Astrocyte (in vitro differentiated cells and primary cell): ENCODE results near the gene CPEB4. TPM values are rescaled to one million over a fixed set of nuclear protein-coding genes. Genes with fewer than 3 reads are reported as not detected.

Experiments used
- DNase-seq: peaks from one replicate; pipeline ENCODE4 v3.0.0-alpha.2; 2010; ENCODE audit warnings: low read depth
- FAIRE-seq: peaks from 2 replicates; lab custom pipeline; 2011; peaks lifted over from hg19 to GRCh38; lab: Jason Lieb, UNC
- H2AFZ ChIP-seq: 2 replicates; pipeline ENCODE4 v1.6.0; 2012; ENCODE audit warnings: low read depth, low read length, inconsistent platforms
- H3K27ac ChIP-seq: 2 replicates; pipeline ENCODE4 v1.5.1; 2011; ENCODE audit warnings: low read depth, low read length, inconsistent platforms
- H3K27me3 ChIP-seq: 2 replicates; pipeline ENCODE4 v1.6.0; 2011; ENCODE audit warnings: low read length, inconsistent platforms; ENCODE audit not compliant: insufficient read depth
- H3K36me3 ChIP-seq: 2 replicates; pipeline ENCODE4 v1.5.1; 2011; ENCODE audit warnings: low read length, inconsistent platforms; ENCODE audit not compliant: insufficient read depth
- H3K4me1 ChIP-seq: 2 replicates; pipeline ENCODE4 v1.5.1; 2011; ENCODE audit warnings: low read length, inconsistent platforms; ENCODE audit not compliant: insufficient read depth
- H3K4me2 ChIP-seq: 2 replicates; pipeline ENCODE4 v1.6.0; 2012; ENCODE audit warnings: low read length, inconsistent platforms
- H3K4me3 ChIP-seq: 2 replicates; pipeline ENCODE4 v1.5.1; 2011; ENCODE audit warnings: low read depth, mild to moderate bottlenecking, low read length, inconsistent platforms; ENCODE audit not compliant: insufficient read depth
- H3K79me2 ChIP-seq: 2 replicates; pipeline ENCODE4 v1.6.0; 2012; ENCODE audit warnings: mild to moderate bottlenecking, low read length, inconsistent platforms; ENCODE audit not compliant: insufficient read depth
- H3K9ac ChIP-seq: 2 replicates; pipeline ENCODE4 v1.6.0; 2012; ENCODE audit warnings: mild to moderate bottlenecking, low read length, inconsistent platforms
- H3K9me3 ChIP-seq: 2 replicates; pipeline ENCODE4 v1.5.1; 2012; ENCODE audit warnings: low read depth, mild to moderate bottlenecking, low read length, inconsistent platforms; ENCODE audit not compliant: insufficient read depth
- H4K20me1 ChIP-seq: 2 replicates; pipeline ENCODE4 v1.6.0; 2012; ENCODE audit warnings: low read length, inconsistent platforms; ENCODE audit not compliant: insufficient read depth
- H3K27ac Mint-ChIP-seq: one replicate; pipeline ENCODE4 v1.8.0; 2021; ENCODE audit warnings: mild to moderate bottlenecking, mixed read lengths; ENCODE audit not compliant: unreplicated experiment
- H3K27me3 Mint-ChIP-seq: one replicate; pipeline ENCODE4 v1.8.0; 2021; ENCODE audit warnings: low read depth, mixed read lengths; ENCODE audit not compliant: unreplicated experiment
- H3K36me3 Mint-ChIP-seq: one replicate; pipeline ENCODE4 v1.8.0; 2021; ENCODE audit warnings: low read depth, mixed read lengths; ENCODE audit not compliant: unreplicated experiment
- H3K4me1 Mint-ChIP-seq: one replicate; pipeline ENCODE4 v1.8.0; 2021; ENCODE audit warnings: low read depth, mixed read lengths; ENCODE audit not compliant: unreplicated experiment
- H3K4me3 Mint-ChIP-seq: one replicate; pipeline ENCODE4 v1.8.0; 2021; ENCODE audit warnings: mild to moderate bottlenecking, moderate library complexity, mixed read lengths; ENCODE audit not compliant: unreplicated experiment
- H3K9me3 Mint-ChIP-seq: one replicate; pipeline ENCODE4 v1.8.0; 2021; ENCODE audit warnings: mild to moderate bottlenecking, mixed read lengths; ENCODE audit not compliant: unreplicated experiment
- CTCF ChIP-seq: IDR thresholded peaks from 2 replicates; pipeline ENCODE4 v1.5.1; 2011; ENCODE audit warnings: low read depth, mild to moderate bottlenecking, inconsistent platforms, low read length, moderate library complexity; ENCODE audit not compliant: insufficient read depth
- EZH2 ChIP-seq: IDR thresholded peaks from 2 replicates; pipeline ENCODE4 v1.6.1; 2012; ENCODE audit warnings: mild to moderate bottlenecking, low read length, inconsistent platforms; ENCODE audit not compliant: insufficient read depth
- total RNA-seq: library from RNA; stranded (reverse); gene quantifications from 2 replicates; pipeline ENCODE4 v1.2.1, GENCODE V29; 2021

CPEB4 gene
- total RNA-seq, 1 donor from 2014 or later, result 37.2 TPM

- H3K27me3 Mint-ChIP-seq, result peaks cover 2% of the 10 kb centered on the region
- Histone ChIP-seq H3K27me3 (no peaks in the 10 kb centered on the region), H3K27ac (no peak overlapping the region), H3K4me1 (no peaks in the 10 kb centered on the region), H3K9me3 (no peaks in the 10 kb centered on the region), H3K79me2 (no peaks in the 10 kb centered on the region), H4K20me1 (no peaks in the 10 kb centered on the region), H3K9ac (no peak overlapping the region), H3K4me2 (no peak overlapping the region), H3K4me3 (no peak overlapping the region), H3K36me3 (no peaks in the 10 kb centered on the region), H2AFZ (no peak overlapping the region)
- H3K4me3 Mint-ChIP-seq, result no peak overlapping the region
- no peaks in the 10 kb centered on the region for H3K9me3 Mint-ChIP-seq
- peaks cover 10% of the 10 kb centered on the region for H3K4me1 Mint-ChIP-seq
- TF ChIP-seq CTCF (no peak), EZH2 (no peak)
- H3K27ac Mint-ChIP-seq, result no peak overlapping the region
- DNase-seq (no peak), FAIRE-seq (no peak)
- no peaks in the 10 kb centered on the region for H3K36me3 Mint-ChIP-seq
Measured at GRCh38 chr5:173875189-173875588, 13.0 kb upstream of the CPEB4 start.

GRCh38 chr5:173878224-173878967 lies 9.8 kb upstream of the CPEB4 start:
- no peaks in the 10 kb centered on the region for H3K27me3 ChIP-seq
- H3K36me3 Mint-ChIP-seq, result no peaks in the 10 kb centered on the region
- H3K27ac ChIP-seq, result no peak overlapping the region
- H3K27ac Mint-ChIP-seq, result no peak overlapping the region
- TF ChIP-seq EZH2 (no peak), CTCF (no peak)
- H3K4me1 ChIP-seq, result peaks cover 8% of the 10 kb centered on the region
- no peak overlapping the region for H3K4me2 ChIP-seq
- no peaks in the 10 kb centered on the region for H3K79me2 ChIP-seq
- no peak overlapping the region for H2AFZ ChIP-seq
- H3K36me3 ChIP-seq, result no peaks in the 10 kb centered on the region
- H4K20me1 ChIP-seq, result no peaks in the 10 kb centered on the region
- peaks cover 4% of the 10 kb centered on the region for H3K9me3 ChIP-seq
- no peak for FAIRE-seq
- H3K4me3 Mint-ChIP-seq, result no peak overlapping the region
- no peak overlapping the region for H3K4me3 ChIP-seq
- no peak overlapping the region for H3K9ac ChIP-seq
- peaks cover 21% of the 10 kb centered on the region for H3K4me1 Mint-ChIP-seq
- DNase-seq, result no peak
- H3K9me3 Mint-ChIP-seq, result no peaks in the 10 kb centered on the region
- peaks cover 2% of the 10 kb centered on the region for H3K27me3 Mint-ChIP-seq
